ENCODE data around the gene DAGLB.

DNA sequence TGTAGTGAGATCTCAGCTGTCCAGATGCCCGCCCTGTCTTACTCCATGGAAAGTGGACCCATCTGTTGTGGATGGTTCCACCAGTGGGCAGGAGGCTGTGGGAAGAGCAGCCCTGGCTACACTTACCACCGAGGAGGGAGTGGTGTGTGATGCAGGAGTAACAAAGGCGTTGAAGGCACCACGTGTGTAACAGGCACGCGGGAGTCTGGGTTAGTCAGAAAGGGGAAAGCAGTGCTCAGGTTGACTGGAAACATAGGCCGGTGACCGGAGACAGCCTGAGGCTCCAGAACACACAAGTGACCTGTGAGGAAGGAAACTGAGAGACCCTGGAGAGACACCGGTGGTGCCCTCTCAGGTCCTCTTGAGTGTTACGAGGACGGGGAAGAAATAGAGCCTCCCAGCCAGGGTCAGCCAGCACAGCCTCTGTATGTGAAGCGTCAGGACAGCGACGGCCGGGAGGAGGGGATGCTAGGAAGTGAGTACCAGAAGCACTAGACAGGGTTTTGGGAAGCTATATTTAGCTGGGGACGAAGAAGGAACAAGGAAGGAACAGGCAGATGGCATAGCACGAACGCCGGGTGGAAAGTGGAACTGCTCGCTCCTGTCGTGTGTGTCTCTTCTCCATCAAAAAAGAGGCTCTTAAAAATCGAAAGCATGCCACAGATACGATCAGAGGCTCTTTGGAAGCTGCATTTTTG lies 51.7 kb downstream of the DAGLB start:
- TF ChIP-seq, protein P1, sequence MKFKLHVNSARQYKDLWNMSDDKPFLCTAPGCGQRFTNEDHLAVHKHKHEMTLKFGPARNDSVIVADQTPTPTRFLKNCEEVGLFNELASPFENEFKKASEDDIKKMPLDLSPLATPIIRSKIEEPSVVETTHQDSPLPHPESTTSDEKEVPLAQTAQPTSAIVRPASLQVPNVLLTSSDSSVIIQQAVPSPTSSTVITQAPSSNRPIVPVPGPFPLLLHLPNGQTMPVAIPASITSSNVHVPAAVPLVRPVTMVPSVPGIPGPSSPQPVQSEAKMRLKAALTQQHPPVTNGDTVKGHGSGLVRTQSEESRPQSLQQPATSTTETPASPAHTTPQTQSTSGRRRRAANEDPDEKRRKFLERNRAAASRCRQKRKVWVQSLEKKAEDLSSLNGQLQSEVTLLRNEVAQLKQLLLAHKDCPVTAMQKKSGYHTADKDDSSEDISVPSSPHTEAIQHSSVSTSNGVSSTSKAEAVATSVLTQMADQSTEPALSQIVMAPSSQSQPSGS (IDR thresholded peaks at IDR 0.05; ENCODE audit: low read length) = no peak
- no peak for TF ChIP-seq CTCF (IDR thresholded peaks at IDR 0.05; ENCODE audit: control extremely low read depth in 1 of 3, insufficient read depth in 1 of 3, low read depth in 1 of 3, low read length in 3 of 3)
- TF ChIP-seq POLR2A (IDR thresholded peaks at IDR 0.05; ENCODE audit: control extremely low read depth in 1 of 2, low read depth in 2 of 2, low read length in 2 of 2) = no peak
- TF ChIP-seq, protein P2, sequence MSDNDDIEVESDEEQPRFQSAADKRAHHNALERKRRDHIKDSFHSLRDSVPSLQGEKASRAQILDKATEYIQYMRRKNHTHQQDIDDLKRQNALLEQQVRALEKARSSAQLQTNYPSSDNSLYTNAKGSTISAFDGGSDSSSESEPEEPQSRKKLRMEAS (IDR thresholded peaks at IDR 0.05) = no peak
- no peak for TF ChIP-seq HDAC2 (IDR thresholded peaks at IDR 0.05; ENCODE audit: borderline replicate concordance in 1 of 2, low read depth in 2 of 2, low read length in 2 of 2)
- TF ChIP-seq GABPA (IDR thresholded peaks at IDR 0.05; ENCODE audit: borderline replicate concordance, insufficient read depth, low read length) = no peak
- no peak for TF ChIP-seq RNF2 (IDR thresholded peaks at IDR 0.05; ENCODE audit: borderline replicate concordance, low read depth, low read length, missing control alignments, poor library complexity, severe bottlenecking)
- no peak for TF ChIP-seq JUN (IDR thresholded peaks at IDR 0.05; ENCODE audit: low read depth, low read length)
- TF ChIP-seq EZH2 (IDR thresholded peaks at IDR 0.05; ENCODE audit: low read depth, low read length, severe bottlenecking) = no peak
- no peak for TF ChIP-seq USF2 (IDR thresholded peaks at IDR 0.05; ENCODE audit: low read length)
- no peak for TF ChIP-seq TAF1 (IDR thresholded peaks at IDR 0.05; ENCODE audit: low read depth, low read length)
- TF ChIP-seq TAF7 (optimal IDR thresholded peaks at IDR 0.05; ENCODE audit: borderline replicate concordance, low read depth, low read length) = no peak
